HCT116 (cell line): ENCODE data around the gene FMN1. TPM values are rescaled to one million over a fixed set of nuclear protein-coding genes. Genes with fewer than 3 reads are reported as not detected.

Experiments
- ATAC-seq: fragments of 200-7000 bp; cut with Tn5 transposase; 2 replicates; pipeline ENCODE4 v1.9.1; 2020; ENCODE audit warnings: mild to moderate bottlenecking, moderate library complexity
- BruUV-seq: library from RNA; stranded (reverse); fragments of 400-500 nt; replicated peaks from 2 replicates; lab custom pipeline; 2021; lab: Mats Ljungman, UMichigan
- CTCF ChIA-PET: fragments of 300-600 bp; sonication (Branson Sonifier 250); formaldehyde crosslinking; loops from one replicate; lab custom pipeline; 2021; ENCODE audit warnings: antibody characterized with exemption; lab: Charles Lee
- POLR2A ChIA-PET: fragments of 300-600, 350-600 bp; sonication (Branson Sonifier 250); formaldehyde crosslinking; loops from one replicate; lab custom pipeline; 2021; ENCODE audit warnings: antibody characterized with exemption; lab: Charles Lee
- RAD21 ChIA-PET, 2 experiments: fragments of 300-600 bp; sonication (Branson Sonifier 250); formaldehyde crosslinking; loops; one replicate each; lab custom pipeline; 2023; ENCODE audit warnings: low total read pairs in 2 of 2; ENCODE audit not compliant: uncharacterized antibody in 2 of 2, unreplicated experiment in 2 of 2, low non-redundant PET in 1 of 2; lab: Charles Lee
- DNase-seq: peaks from one replicate; pipeline ENCODE4 v3.0.0-alpha.2; 2010; ENCODE audit warnings: low read depth, low spot score
- H2AFZ ChIP-seq: fragments of 200-600 bp; shearing (Covaris generic), sonication (generic); 2 replicates; pipeline ENCODE4 v1.6.1; 2017; ENCODE audit warnings: low read depth, mixed run types, mixed read lengths, antibody characterized with exemption, low read length; ENCODE audit not compliant: poor library complexity, severe bottlenecking
- H3K27ac ChIP-seq: 2 replicates; pipeline ENCODE4 v1.5.1; 2012; ENCODE audit warnings: low read depth, low read length
- H3K27me3 ChIP-seq: fragments of 200-600 bp; sonication (generic); 2 replicates; pipeline ENCODE4 v1.6.1; 2016; ENCODE audit warnings: mixed run types, low read length, mixed read lengths; ENCODE audit not compliant: insufficient read depth
- H3K36me3 ChIP-seq, 2 experiments: fragments of 200-500 bp in 1 of 2; fragments of 200-600 bp in 1 of 2; sonication (Bioruptor generic) in 1 of 2; sonication (generic) in 1 of 2; 2 replicates each; pipeline versions ENCODE4 v1.5.1 to v1.6.1; 2014 to 2016; ENCODE audit warnings: low read length in 2 of 2, inconsistent platforms in 1 of 2, mixed read lengths in 1 of 2, mixed run types in 1 of 2; ENCODE audit not compliant: insufficient read depth in 2 of 2, control insufficient read depth in 1 of 2
- H3K4me1 ChIP-seq, 2 experiments: fragments of 200-600 bp in 1 of 2; sonication (generic) in 1 of 2; 2 replicates each; pipeline versions ENCODE4 v1.5.1 to v1.6.1; 2012 to 2017; ENCODE audit warnings: low read length in 2 of 2, inconsistent platforms in 1 of 2, mild to moderate bottlenecking in 1 of 2, mixed read lengths in 1 of 2, mixed run types in 1 of 2, moderate library complexity in 1 of 2; ENCODE audit not compliant: insufficient read depth in 2 of 2, control insufficient read depth in 1 of 2
- H3K4me2 ChIP-seq: fragments of 200-600 bp; sonication (generic); 2 replicates; pipeline ENCODE4 v1.6.1; 2017; ENCODE audit warnings: mixed run types, low read length, mixed read lengths
- H3K4me3 ChIP-seq, 2 experiments: fragments of 200-600 bp in 1 of 2; sonication (generic) in 1 of 2; replicated peaks in 1 of 2; 2 replicates each; pipeline ENCODE4 v1.5.1; 2011 to 2016; ENCODE audit warnings: low read length in 2 of 2, control low read depth in 1 of 2, low read depth in 1 of 2, mild to moderate bottlenecking in 1 of 2, mixed read lengths in 1 of 2, mixed run types in 1 of 2
- H3K79me2 ChIP-seq: fragments of 200-600 bp; sonication (generic); 2 replicates; pipeline ENCODE4 v1.6.1; 2017; ENCODE audit warnings: mild to moderate bottlenecking, mixed run types, low read length, moderate library complexity, mixed read lengths; ENCODE audit not compliant: insufficient read depth
- H3K9ac ChIP-seq: fragments of 200-600 bp; sonication (generic); 2 replicates; pipeline ENCODE4 v1.6.1; 2016; ENCODE audit warnings: low read length, mixed read lengths
- H3K9me2 ChIP-seq: fragments of 200-600 bp; sonication (generic), shearing (Covaris generic); 2 replicates; pipeline ENCODE4 v1.6.1; 2017; ENCODE audit warnings: mixed run types, mild to moderate bottlenecking, moderate library complexity; ENCODE audit not compliant: insufficient read depth
- H3K9me3 ChIP-seq, 2 experiments: fragments of 200-500 bp in 1 of 2; fragments of 200-600 bp in 1 of 2; sonication (Bioruptor generic) in 1 of 2; sonication (generic) in 1 of 2; 2 replicates each; pipeline ENCODE4 v1.6.1; 2014 to 2017; ENCODE audit warnings: low read length in 2 of 2, mixed read lengths in 2 of 2, inconsistent platforms in 1 of 2, low read depth in 1 of 2, mild to moderate bottlenecking in 1 of 2, mixed run types in 1 of 2, moderate library complexity in 1 of 2; ENCODE audit not compliant: control insufficient read depth in 1 of 2, insufficient read depth in 1 of 2
- H4K20me1 ChIP-seq: fragments of 200-600 bp; sonication (generic), shearing (Covaris generic); 2 replicates; pipeline ENCODE4 v1.6.1; 2017; ENCODE audit warnings: mixed run types, mild to moderate bottlenecking, moderate library complexity; ENCODE audit not compliant: insufficient read depth
- ATF3 ChIP-seq: IDR thresholded peaks from 2 replicates; pipeline ENCODE4 v1.6.1; 2012
- CBX3 ChIP-seq: IDR thresholded peaks from 2 replicates; pipeline ENCODE4 v1.6.1; 2012; ENCODE audit warnings: low read depth
- CEBPB ChIP-seq: IDR thresholded peaks from 2 replicates; pipeline ENCODE4 v1.6.1; 2012; ENCODE audit warnings: low read depth
- EGR1 ChIP-seq: IDR thresholded peaks from 2 replicates; pipeline ENCODE4 v1.6.1; 2012; ENCODE audit warnings: low read depth
- EZH2 ChIP-seq: fragments of 200-600 bp; sonication (generic); IDR thresholded peaks from 2 replicates; pipeline ENCODE4 v1.6.1; 2017; ENCODE audit warnings: antibody characterized with exemption, mixed run types
- MAX ChIP-seq: IDR thresholded peaks from 2 replicates; pipeline ENCODE4 v1.6.1; 2012
- POLR2AphosphoS5 ChIP-seq: IDR thresholded peaks from 2 replicates; pipeline ENCODE4 v1.6.1; 2011; ENCODE audit warnings: mild to moderate bottlenecking, low read depth, low read length, moderate library complexity
- REST ChIP-seq: IDR thresholded peaks from 2 replicates; pipeline ENCODE4 v1.6.1; 2012; ENCODE audit warnings: low read depth
- SP1 ChIP-seq: IDR thresholded peaks from 2 replicates; pipeline ENCODE4 v1.6.1; 2012; ENCODE audit warnings: low read depth
- TCF7L2 ChIP-seq: IDR thresholded peaks from 2 replicates; pipeline ENCODE4 v1.7.0; 2011; ENCODE audit warnings: borderline replicate concordance, inconsistent platforms; ENCODE audit not compliant: insufficient read depth, insufficient read length; ENCODE audit errors: extremely low read depth
- ZBTB33 ChIP-seq: IDR thresholded peaks from 2 replicates; pipeline ENCODE4 v1.6.1; 2011; ENCODE audit warnings: mild to moderate bottlenecking, low read length, moderate library complexity; ENCODE audit not compliant: insufficient replicate concordance; ENCODE audit errors: extremely low read depth
- intact Hi-C: fragments of 100-400 bp; cut with micrococcal nuclease; formaldehyde crosslinking; loops from 2 replicates; pipeline ENCODE4 v1.10.0; 2022
- total RNA-seq: library from RNA; stranded (reverse); gene quantifications from one replicate; pipeline ENCODE4 v1.2.1, GENCODE V29; 2021; ENCODE audit not compliant: unreplicated experiment

The FMN1 gene
- total RNA-seq, 1 experiment from 2014 or later = 0.39 TPM

GRCh38 chr15:32935139-32935538 lies 259.4 kb downstream of the FMN1 start (continued):
- TF ChIP-seq ZBTB33 (no peak), REST (no peak)

GRCh38 chr15:32933236-32933635 lies 261.3 kb downstream of the FMN1 start:
- ChIA-PET RAD21 (no interaction called here), CTCF (no interaction called here), POLR2A (no interaction called here)
- no peaks in the 10 kb centered on the region for H3K9me2 ChIP-seq
- H2AFZ ChIP-seq = no peak overlapping the region
- H3K36me3 ChIP-seq = no peaks in the 10 kb centered on the region
- no peaks in the 10 kb centered on the region for H3K79me2 ChIP-seq
- H3K4me2 ChIP-seq = no peak overlapping the region
- no peak for TF ChIP-seq POLR2AphosphoS5
- TF ChIP-seq EGR1 = no peak
- TF ChIP-seq CEBPB = no peak
- TF ChIP-seq ATF3 = no peak
- no peak for TF ChIP-seq SP1
- no peak for TF ChIP-seq EZH2
- no peak for TF ChIP-seq MAX
- TF ChIP-seq TCF7L2 = no peak
- TF ChIP-seq REST = no peak
- no peak for TF ChIP-seq CBX3
- H3K9me3 ChIP-seq = no peaks in the 10 kb centered on the region
- no peaks in the 10 kb centered on the region for H3K27me3 ChIP-seq
- H3K4me1 ChIP-seq = no peaks in the 10 kb centered on the region
- DNase-seq (no peak), ATAC-seq (no peak)
- intact Hi-C loops = no loop called here
- BruUV-seq = no TSS peak
- H3K9ac ChIP-seq = no peak overlapping the region
- no peak overlapping the region for H3K27ac ChIP-seq
- H4K20me1 ChIP-seq = no peaks in the 10 kb centered on the region
- H3K4me3 ChIP-seq = no peak overlapping the region
